HCT116 (cell line): ENCODE measurements around the gene GPR3. TPM values are rescaled to one million over a fixed set of nuclear protein-coding genes. Genes with fewer than 3 reads are reported as not detected.

Experiments
- ATAC-seq: fragments of 200-7000 bp; cut with Tn5 transposase; 2 replicates; pipeline ENCODE4 v1.9.1; 2020; ENCODE audit warnings: mild to moderate bottlenecking, moderate library complexity
- BruUV-seq: library from RNA; stranded (reverse); fragments of 400-500 nt; replicated peaks from 2 replicates; lab custom pipeline; 2021; lab: Mats Ljungman, UMichigan
- CTCF ChIA-PET: fragments of 300-600 bp; sonication (Branson Sonifier 250); formaldehyde crosslinking; loops from one replicate; lab custom pipeline; 2021; ENCODE audit warnings: antibody characterized with exemption; lab: Charles Lee
- POLR2A ChIA-PET: fragments of 300-600, 350-600 bp; sonication (Branson Sonifier 250); formaldehyde crosslinking; loops from one replicate; lab custom pipeline; 2021; ENCODE audit warnings: antibody characterized with exemption; lab: Charles Lee
- RAD21 ChIA-PET, 2 experiments: fragments of 300-600 bp; sonication (Branson Sonifier 250); formaldehyde crosslinking; loops; one replicate each; lab custom pipeline; 2023; ENCODE audit warnings: low total read pairs in 2 of 2; ENCODE audit not compliant: uncharacterized antibody in 2 of 2, unreplicated experiment in 2 of 2, low non-redundant PET in 1 of 2; lab: Charles Lee
- DNase-seq: peaks from one replicate; pipeline ENCODE4 v3.0.0-alpha.2; 2010; ENCODE audit warnings: low read depth, low spot score
- H2AFZ ChIP-seq: fragments of 200-600 bp; shearing (Covaris generic), sonication (generic); 2 replicates; pipeline ENCODE4 v1.6.1; 2017; ENCODE audit warnings: low read depth, mixed run types, mixed read lengths, antibody characterized with exemption, low read length; ENCODE audit not compliant: poor library complexity, severe bottlenecking
- H3K27ac ChIP-seq: 2 replicates; pipeline ENCODE4 v1.5.1; 2012; ENCODE audit warnings: low read depth, low read length
- H3K27me3 ChIP-seq: fragments of 200-600 bp; sonication (generic); 2 replicates; pipeline ENCODE4 v1.6.1; 2016; ENCODE audit warnings: mixed run types, low read length, mixed read lengths; ENCODE audit not compliant: insufficient read depth
- H3K36me3 ChIP-seq, 2 experiments: fragments of 200-500 bp in 1 of 2; fragments of 200-600 bp in 1 of 2; sonication (Bioruptor generic) in 1 of 2; sonication (generic) in 1 of 2; 2 replicates each; pipeline versions ENCODE4 v1.5.1 to v1.6.1; 2014 to 2016; ENCODE audit warnings: low read length in 2 of 2, inconsistent platforms in 1 of 2, mixed read lengths in 1 of 2, mixed run types in 1 of 2; ENCODE audit not compliant: insufficient read depth in 2 of 2, control insufficient read depth in 1 of 2
- H3K4me1 ChIP-seq, 2 experiments: fragments of 200-600 bp in 1 of 2; sonication (generic) in 1 of 2; 2 replicates each; pipeline versions ENCODE4 v1.5.1 to v1.6.1; 2012 to 2017; ENCODE audit warnings: low read length in 2 of 2, inconsistent platforms in 1 of 2, mild to moderate bottlenecking in 1 of 2, mixed read lengths in 1 of 2, mixed run types in 1 of 2, moderate library complexity in 1 of 2; ENCODE audit not compliant: insufficient read depth in 2 of 2, control insufficient read depth in 1 of 2
- H3K4me2 ChIP-seq: fragments of 200-600 bp; sonication (generic); 2 replicates; pipeline ENCODE4 v1.6.1; 2017; ENCODE audit warnings: mixed run types, low read length, mixed read lengths
- H3K4me3 ChIP-seq, 2 experiments: fragments of 200-600 bp in 1 of 2; sonication (generic) in 1 of 2; replicated peaks in 1 of 2; 2 replicates each; pipeline ENCODE4 v1.5.1; 2011 to 2016; ENCODE audit warnings: low read length in 2 of 2, control low read depth in 1 of 2, low read depth in 1 of 2, mild to moderate bottlenecking in 1 of 2, mixed read lengths in 1 of 2, mixed run types in 1 of 2
- H3K79me2 ChIP-seq: fragments of 200-600 bp; sonication (generic); 2 replicates; pipeline ENCODE4 v1.6.1; 2017; ENCODE audit warnings: mild to moderate bottlenecking, mixed run types, low read length, moderate library complexity, mixed read lengths; ENCODE audit not compliant: insufficient read depth
- H3K9ac ChIP-seq: fragments of 200-600 bp; sonication (generic); 2 replicates; pipeline ENCODE4 v1.6.1; 2016; ENCODE audit warnings: low read length, mixed read lengths
- H3K9me2 ChIP-seq: fragments of 200-600 bp; sonication (generic), shearing (Covaris generic); 2 replicates; pipeline ENCODE4 v1.6.1; 2017; ENCODE audit warnings: mixed run types, mild to moderate bottlenecking, moderate library complexity; ENCODE audit not compliant: insufficient read depth
- H3K9me3 ChIP-seq, 2 experiments: fragments of 200-500 bp in 1 of 2; fragments of 200-600 bp in 1 of 2; sonication (Bioruptor generic) in 1 of 2; sonication (generic) in 1 of 2; 2 replicates each; pipeline ENCODE4 v1.6.1; 2014 to 2017; ENCODE audit warnings: low read length in 2 of 2, mixed read lengths in 2 of 2, inconsistent platforms in 1 of 2, low read depth in 1 of 2, mild to moderate bottlenecking in 1 of 2, mixed run types in 1 of 2, moderate library complexity in 1 of 2; ENCODE audit not compliant: control insufficient read depth in 1 of 2, insufficient read depth in 1 of 2
- H4K20me1 ChIP-seq: fragments of 200-600 bp; sonication (generic), shearing (Covaris generic); 2 replicates; pipeline ENCODE4 v1.6.1; 2017; ENCODE audit warnings: mixed run types, mild to moderate bottlenecking, moderate library complexity; ENCODE audit not compliant: insufficient read depth
- CTCF ChIP-seq, 3 experiments: fragments of 200-600 bp in 1 of 3; sonication (generic) in 1 of 3; IDR thresholded peaks in 2 of 3; conservative IDR thresholded peaks in 1 of 3; 2 replicates each; pipeline ENCODE4 v1.5.1; 2012 to 2017; ENCODE audit warnings: low read depth in 2 of 3, low read length in 2 of 3, antibody characterized with exemption in 1 of 3, borderline replicate concordance in 1 of 3, control low read depth in 1 of 3, mild to moderate bottlenecking in 1 of 3, mixed read lengths in 1 of 3, mixed run types in 1 of 3, moderate library complexity in 1 of 3; ENCODE audit not compliant: insufficient read depth in 1 of 3
- EGR1 ChIP-seq: IDR thresholded peaks from 2 replicates; pipeline ENCODE4 v1.6.1; 2012; ENCODE audit warnings: low read depth
- ELF1 ChIP-seq: IDR thresholded peaks from 2 replicates; pipeline ENCODE4 v1.6.1; 2012; ENCODE audit warnings: low read depth, borderline replicate concordance
- EZH2 ChIP-seq: fragments of 200-600 bp; sonication (generic); IDR thresholded peaks from 2 replicates; pipeline ENCODE4 v1.6.1; 2017; ENCODE audit warnings: antibody characterized with exemption, mixed run types
- FOSL1 ChIP-seq: IDR thresholded peaks from 2 replicates; pipeline ENCODE4 v1.6.1; 2012; ENCODE audit warnings: low read depth
- JUND ChIP-seq: IDR thresholded peaks from 2 replicates; pipeline ENCODE4 v1.6.1; 2012
- MAX ChIP-seq: IDR thresholded peaks from 2 replicates; pipeline ENCODE4 v1.6.1; 2012
- POLR2A ChIP-seq: IDR thresholded peaks from 2 replicates; pipeline ENCODE4 v1.7.0; 2011; ENCODE audit warnings: borderline replicate concordance; ENCODE audit not compliant: insufficient read depth, insufficient read length; ENCODE audit errors: extremely low read depth
- POLR2AphosphoS5 ChIP-seq: IDR thresholded peaks from 2 replicates; pipeline ENCODE4 v1.6.1; 2011; ENCODE audit warnings: mild to moderate bottlenecking, low read depth, low read length, moderate library complexity
- RAD21 ChIP-seq: IDR thresholded peaks from 2 replicates; pipeline ENCODE4 v1.6.1; 2012; ENCODE audit warnings: low read depth, mild to moderate bottlenecking
- SIN3A ChIP-seq: IDR thresholded peaks from 2 replicates; pipeline ENCODE4 v1.6.1; 2012; ENCODE audit warnings: low read depth
- SRF ChIP-seq: IDR thresholded peaks from 2 replicates; pipeline ENCODE4 v1.6.1; 2012; ENCODE audit warnings: low read depth
- TCF7L2 ChIP-seq: IDR thresholded peaks from 2 replicates; pipeline ENCODE4 v1.7.0; 2011; ENCODE audit warnings: borderline replicate concordance, inconsistent platforms; ENCODE audit not compliant: insufficient read depth, insufficient read length; ENCODE audit errors: extremely low read depth
- YY1 ChIP-seq: IDR thresholded peaks from 2 replicates; pipeline ENCODE4 v1.6.1; 2011; ENCODE audit warnings: low read length, low read depth, moderate library complexity, mild to moderate bottlenecking; ENCODE audit not compliant: insufficient replicate concordance; ENCODE audit errors: extremely low read depth
- ZFX ChIP-seq: fragments of 450-650 bp; IDR thresholded peaks from 2 replicates; pipeline ENCODE4 v1.6.1; 2017
- ZNF274 ChIP-seq: fragments of 200-500 bp; sonication (Bioruptor generic); IDR thresholded peaks from 2 replicates; pipeline ENCODE4 v1.6.1; 2014; ENCODE audit warnings: mild to moderate bottlenecking, low read depth, low read length, inconsistent platforms
- intact Hi-C: fragments of 100-400 bp; cut with micrococcal nuclease; formaldehyde crosslinking; loops from 2 replicates; pipeline ENCODE4 v1.10.0; 2022
- total RNA-seq: library from RNA; stranded (reverse); gene quantifications from one replicate; pipeline ENCODE4 v1.2.1, GENCODE V29; 2021; ENCODE audit not compliant: unreplicated experiment
- TF ChIP-seq, protein P1 (sequence below): IDR thresholded peaks from 2 replicates; pipeline ENCODE4 v1.6.1; 2012; ENCODE audit warnings: low read depth
- TF ChIP-seq, protein P2 (sequence below): IDR thresholded peaks from 2 replicates; pipeline ENCODE4 v1.6.1; 2011; ENCODE audit warnings: mild to moderate bottlenecking, low read length, moderate library complexity; ENCODE audit not compliant: insufficient replicate concordance; ENCODE audit errors: extremely low read depth

The GPR3 gene
- total RNA-seq, 1 experiment from 2014 or later = 2.8 TPM

- intact Hi-C loops = no loop called here
These were observed 11.5 kb downstream of the GPR3 start for GRCh38 chr1:27403931-27404330.

More at GRCh38 chr1:27403931-27404330, 11.5 kb downstream of the GPR3 start:
- no peak for ATAC-seq
- Histone ChIP-seq H3K4me1 (peaks cover 0 to 10% of the 10 kb centered on the region in 2 experiments; a peak in 1 of 4 replicates), H3K9ac (no peak overlapping the region), H3K9me3 (no peaks in the 10 kb centered on the region), H4K20me1 (no peaks in the 10 kb centered on the region), H3K4me2 (no peak overlapping the region), H3K27me3 (no peaks in the 10 kb centered on the region), H2AFZ (no peak overlapping the region), H3K36me3 (peaks cover 6% of the 10 kb centered on the region in 2 experiments; a peak in 2 of 4 replicates), H3K27ac (no peak overlapping the region), H3K4me3 (no peak overlapping the region), H3K9me2 (no peaks in the 10 kb centered on the region), H3K79me2 (no peaks in the 10 kb centered on the region)
- DNase-seq = no peak
- no TSS peak for BruUV-seq
- TF ChIP-seq CTCF (IDR thresholded peaks at IDR 0.05 in 2 of 3, conservative IDR thresholded peaks at IDR 0.05 in 1 of 3; ENCODE audit: borderline replicate concordance in 1 of 3, insufficient read depth in 1 of 3, low read depth in 2 of 3, low read length in 2 of 3) (no peak), JUND (no peak), SIN3A (no peak), TCF7L2 (no peak), ZFX (no peak), EZH2 (no peak), RAD21 (no peak), EGR1 (no peak), ZNF274 (no peak), MAX (no peak), POLR2AphosphoS5 (no peak), FOSL1 (no peak), ELF1 (no peak), POLR2A (no peak), SRF (no peak), YY1 (no peak)
- TF ChIP-seq, protein P1, sequence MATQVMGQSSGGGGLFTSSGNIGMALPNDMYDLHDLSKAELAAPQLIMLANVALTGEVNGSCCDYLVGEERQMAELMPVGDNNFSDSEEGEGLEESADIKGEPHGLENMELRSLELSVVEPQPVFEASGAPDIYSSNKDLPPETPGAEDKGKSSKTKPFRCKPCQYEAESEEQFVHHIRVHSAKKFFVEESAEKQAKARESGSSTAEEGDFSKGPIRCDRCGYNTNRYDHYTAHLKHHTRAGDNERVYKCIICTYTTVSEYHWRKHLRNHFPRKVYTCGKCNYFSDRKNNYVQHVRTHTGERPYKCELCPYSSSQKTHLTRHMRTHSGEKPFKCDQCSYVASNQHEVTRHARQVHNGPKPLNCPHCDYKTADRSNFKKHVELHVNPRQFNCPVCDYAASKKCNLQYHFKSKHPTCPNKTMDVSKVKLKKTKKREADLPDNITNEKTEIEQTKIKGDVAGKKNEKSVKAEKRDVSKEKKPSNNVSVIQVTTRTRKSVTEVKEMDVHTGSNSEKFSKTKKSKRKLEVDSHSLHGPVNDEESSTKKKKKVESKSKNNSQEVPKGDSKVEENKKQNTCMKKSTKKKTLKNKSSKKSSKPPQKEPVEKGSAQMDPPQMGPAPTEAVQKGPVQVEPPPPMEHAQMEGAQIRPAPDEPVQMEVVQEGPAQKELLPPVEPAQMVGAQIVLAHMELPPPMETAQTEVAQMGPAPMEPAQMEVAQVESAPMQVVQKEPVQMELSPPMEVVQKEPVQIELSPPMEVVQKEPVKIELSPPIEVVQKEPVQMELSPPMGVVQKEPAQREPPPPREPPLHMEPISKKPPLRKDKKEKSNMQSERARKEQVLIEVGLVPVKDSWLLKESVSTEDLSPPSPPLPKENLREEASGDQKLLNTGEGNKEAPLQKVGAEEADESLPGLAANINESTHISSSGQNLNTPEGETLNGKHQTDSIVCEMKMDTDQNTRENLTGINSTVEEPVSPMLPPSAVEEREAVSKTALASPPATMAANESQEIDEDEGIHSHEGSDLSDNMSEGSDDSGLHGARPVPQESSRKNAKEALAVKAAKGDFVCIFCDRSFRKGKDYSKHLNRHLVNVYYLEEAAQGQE = no peak
- TF ChIP-seq, protein P2, sequence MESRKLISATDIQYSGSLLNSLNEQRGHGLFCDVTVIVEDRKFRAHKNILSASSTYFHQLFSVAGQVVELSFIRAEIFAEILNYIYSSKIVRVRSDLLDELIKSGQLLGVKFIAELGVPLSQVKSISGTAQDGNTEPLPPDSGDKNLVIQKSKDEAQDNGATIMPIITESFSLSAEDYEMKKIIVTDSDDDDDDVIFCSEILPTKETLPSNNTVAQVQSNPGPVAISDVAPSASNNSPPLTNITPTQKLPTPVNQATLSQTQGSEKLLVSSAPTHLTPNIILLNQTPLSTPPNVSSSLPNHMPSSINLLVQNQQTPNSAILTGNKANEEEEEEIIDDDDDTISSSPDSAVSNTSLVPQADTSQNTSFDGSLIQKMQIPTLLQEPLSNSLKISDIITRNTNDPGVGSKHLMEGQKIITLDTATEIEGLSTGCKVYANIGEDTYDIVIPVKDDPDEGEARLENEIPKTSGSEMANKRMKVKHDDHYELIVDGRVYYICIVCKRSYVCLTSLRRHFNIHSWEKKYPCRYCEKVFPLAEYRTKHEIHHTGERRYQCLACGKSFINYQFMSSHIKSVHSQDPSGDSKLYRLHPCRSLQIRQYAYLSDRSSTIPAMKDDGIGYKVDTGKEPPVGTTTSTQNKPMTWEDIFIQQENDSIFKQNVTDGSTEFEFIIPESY = no peak
- RAD21 ChIA-PET = no interaction called here
- CTCF ChIA-PET = interaction anchor here (1.4 kb wide), 1 partner anchor 153 kb away, joined by 3 read pairs; no protein-coding TSS in a partner anchor
- POLR2A ChIA-PET = no interaction called here
